Sigmoid colon (tissue), 7 donors: Measurements from ENCODE around the gene TMEM26. TPM values are rescaled to one million over a fixed set of nuclear protein-coding genes. Genes with fewer than 3 reads are reported as not detected.

ENCODE experiments used
- DNase-seq: peaks from one replicate; pipeline ENCODE4 v3.0.0-alpha.2; 2019
- H3K27ac ChIP-seq, 4 donors: fragments of 200-600 bp; sonication (generic); one replicate each; pipeline ENCODE4 v1.5.1; 2016 to 2019; ENCODE audit warnings: mild to moderate bottlenecking in 1 of 4
- H3K27me3 ChIP-seq, 3 donors: fragments of 200-600 bp; sonication (generic); one replicate each; pipeline ENCODE4 v1.5.1; 2019; ENCODE audit warnings: mild to moderate bottlenecking in 1 of 3
- H3K36me3 ChIP-seq, 4 donors: fragments of 200-600 bp; sonication (generic); one replicate each; pipeline ENCODE4 v1.5.1; 2016 to 2019
- H3K4me1 ChIP-seq, 4 donors: fragments of 200-600 bp; sonication (generic); one replicate each; pipeline ENCODE4 v1.5.1; 2017 to 2019
- H3K4me3 ChIP-seq, 4 donors: fragments of 200-600 bp; sonication (generic); one replicate each; pipeline ENCODE4 v1.5.1; 2017 to 2019; ENCODE audit warnings: mild to moderate bottlenecking in 2 of 4, moderate library complexity in 1 of 4
- H3K9me3 ChIP-seq, 4 donors: fragments of 200-600 bp in 3 of 4; sonication (generic) in 3 of 4; one replicate each; pipeline versions ENCODE4 v1.5.1 to v1.6.1; 2013 to 2019
- EP300 ChIP-seq, 4 donors: sonication (generic); formaldehyde crosslinking; IDR thresholded peaks; one replicate each; pipeline ENCODE4 v1.6.1; 2017; ENCODE audit warnings: antibody characterized with exemption in 4 of 4
- POLR2A ChIP-seq, 2 donors: fragments of 450-650 bp; IDR thresholded peaks; one replicate each; pipeline ENCODE4 v1.6.1; 2016; ENCODE audit warnings: antibody characterized with exemption in 2 of 2, mild to moderate bottlenecking in 2 of 2, moderate library complexity in 2 of 2
- POLR2AphosphoS5 ChIP-seq, 4 donors: sonication (generic); formaldehyde crosslinking; IDR thresholded peaks; one replicate each; pipeline ENCODE4 v1.6.1; 2017; ENCODE audit warnings: antibody characterized with exemption in 4 of 4
- WGBS, 2 donors: extraction: QIAGEN DNeasy Blood & Tissue Kit; methylation state at CpG; one replicate each; pipeline ENCODE4 v1.1.7; 2013; 5-methylcytosine and 5-hydroxymethylcytosine counted together
- intact Hi-C: fragments of 100-400 bp; cut with DNase I; formaldehyde crosslinking; loops from one replicate; pipeline ENCODE4 v1.15.1; 2023
- polyA plus RNA-seq, 3 donors: library from polyadenylated mRNA; stranded (reverse); fragments of 200-250 nt; gene quantifications; one replicate each; pipeline ENCODE4 v1.2.3, GENCODE V29; 2013
- total RNA-seq, 4 donors: library from RNA; depleted of rRNA; stranded (reverse); fragments of >200 nt; gene quantifications; one replicate each; pipeline ENCODE4 v1.1.0, GENCODE V29; 2016
- TF ChIP-seq, protein P1 (sequence below), 4 experiments: fragments of 450-650 bp in 3 of 4; fragments of 200-600 bp in 1 of 4; IDR thresholded peaks; one replicate each; pipeline ENCODE4 v1.5.1; 2016 to 2019; ENCODE audit warnings: antibody characterized with exemption in 4 of 4, mild to moderate bottlenecking in 3 of 4, moderate library complexity in 2 of 4
- donor health status: healthy with polysubstance abuse.
- donor health status: Bipolar disorder and iron deficiency.
- donor health status: healthy.

Gene TMEM26
- total and polyA plus RNA-seq, 7 donors, result under 0.01 to 2.3 (median 0.36) TPM

DNA sequence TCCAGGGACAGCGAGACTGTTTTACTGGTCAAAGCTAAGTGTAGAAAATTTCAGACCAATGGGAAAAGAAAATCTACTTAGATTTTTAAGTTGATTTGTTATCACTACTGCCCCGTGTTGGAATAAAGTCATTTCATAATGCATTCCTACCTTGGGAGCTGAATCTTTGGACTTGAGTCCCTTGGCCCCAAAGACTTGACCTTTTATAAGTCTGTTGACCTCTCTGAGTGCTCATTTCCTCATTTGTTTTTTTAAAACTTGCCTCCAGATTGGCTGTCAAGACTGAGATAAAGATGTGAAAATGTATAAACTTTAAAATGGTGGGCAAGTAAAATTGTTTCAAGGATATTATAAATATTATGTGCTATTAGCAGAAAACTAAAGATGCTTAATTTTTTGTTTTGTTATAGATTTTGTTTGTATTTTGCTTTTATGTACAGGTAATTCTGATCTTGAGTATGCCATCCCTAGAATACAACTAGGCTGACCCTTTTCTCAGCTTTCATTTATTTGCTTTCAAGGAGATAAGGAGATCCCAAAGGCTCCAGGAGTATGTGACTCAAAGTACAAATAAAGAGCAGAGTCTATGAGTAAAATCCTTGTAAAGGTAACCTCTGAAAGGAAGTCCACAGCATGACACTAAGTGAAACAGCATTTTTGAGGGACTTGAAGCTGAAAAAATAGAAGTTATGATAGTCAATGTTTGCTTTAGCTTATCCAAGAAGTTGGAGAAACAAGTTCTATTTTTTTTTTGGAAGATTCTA, 54.6 kb downstream of the TMEM26 start:
- Histone ChIP-seq H3K4me3 (no peak overlapping the region), H3K27ac (peak overlapping the region in 1 of 4 donors; percentile 43), H3K27me3 (no peaks in the 10 kb centered on the region), H3K9me3 (no peaks in the 10 kb centered on the region), H3K4me1 (peaks cover 0 to 8% (median 2%) of the 10 kb centered on the region in 4 donors), H3K36me3 (no peaks in the 10 kb centered on the region)
- no peak for TF ChIP-seq POLR2AphosphoS5 (IDR thresholded peaks at IDR 0.05)
- no peak for TF ChIP-seq POLR2A (IDR thresholded peaks at IDR 0.05)
- TF ChIP-seq EP300 (IDR thresholded peaks at IDR 0.05), result no peak
- TF ChIP-seq, protein P1, sequence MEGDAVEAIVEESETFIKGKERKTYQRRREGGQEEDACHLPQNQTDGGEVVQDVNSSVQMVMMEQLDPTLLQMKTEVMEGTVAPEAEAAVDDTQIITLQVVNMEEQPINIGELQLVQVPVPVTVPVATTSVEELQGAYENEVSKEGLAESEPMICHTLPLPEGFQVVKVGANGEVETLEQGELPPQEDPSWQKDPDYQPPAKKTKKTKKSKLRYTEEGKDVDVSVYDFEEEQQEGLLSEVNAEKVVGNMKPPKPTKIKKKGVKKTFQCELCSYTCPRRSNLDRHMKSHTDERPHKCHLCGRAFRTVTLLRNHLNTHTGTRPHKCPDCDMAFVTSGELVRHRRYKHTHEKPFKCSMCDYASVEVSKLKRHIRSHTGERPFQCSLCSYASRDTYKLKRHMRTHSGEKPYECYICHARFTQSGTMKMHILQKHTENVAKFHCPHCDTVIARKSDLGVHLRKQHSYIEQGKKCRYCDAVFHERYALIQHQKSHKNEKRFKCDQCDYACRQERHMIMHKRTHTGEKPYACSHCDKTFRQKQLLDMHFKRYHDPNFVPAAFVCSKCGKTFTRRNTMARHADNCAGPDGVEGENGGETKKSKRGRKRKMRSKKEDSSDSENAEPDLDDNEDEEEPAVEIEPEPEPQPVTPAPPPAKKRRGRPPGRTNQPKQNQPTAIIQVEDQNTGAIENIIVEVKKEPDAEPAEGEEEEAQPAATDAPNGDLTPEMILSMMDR (IDR thresholded peaks at IDR 0.05), result no peak
- WGBS, 2 donors, result 81 to 88% methylated on average over 2 of the region's 2 CpGs
- intact Hi-C loops, result no loop called here
- DNase-seq, result no peak

DNA sequence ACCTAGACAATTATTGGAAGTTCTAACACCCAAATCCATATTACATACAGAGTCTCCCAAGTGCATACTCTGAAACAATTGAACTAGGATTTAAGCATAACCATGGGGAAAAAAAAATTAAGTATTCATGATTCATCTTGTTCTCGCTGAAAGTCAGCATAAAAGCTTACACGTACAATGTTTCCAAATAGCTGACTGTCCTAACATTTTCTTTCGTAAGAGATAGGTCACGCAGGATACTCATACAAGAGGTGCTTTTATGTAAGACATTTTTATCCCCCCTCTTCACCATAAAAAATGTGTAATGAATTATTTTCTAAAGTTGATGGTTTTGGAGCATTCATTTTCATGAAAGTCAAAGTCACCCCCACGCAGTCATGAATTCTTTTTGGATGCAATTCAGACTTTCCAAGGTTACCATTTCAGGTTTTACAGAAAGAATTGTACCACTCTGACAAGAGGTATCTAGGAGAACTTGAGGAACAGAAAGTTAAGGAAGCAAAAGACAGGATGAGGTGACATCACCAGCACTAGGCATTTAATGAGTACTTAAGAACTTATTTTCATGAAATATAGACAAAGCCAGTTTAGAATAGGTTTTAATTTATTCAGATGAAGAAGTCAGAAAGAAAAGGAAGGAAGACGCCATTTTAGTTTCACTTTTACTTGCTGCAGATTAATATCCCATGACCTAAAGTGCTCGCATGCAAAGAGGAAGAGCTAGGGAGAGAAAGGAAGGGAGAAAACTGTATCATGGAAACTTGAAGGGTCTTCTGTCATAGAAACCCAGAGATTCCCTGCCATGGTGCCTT, 55.8 kb downstream of the TMEM26 start:
- intact Hi-C loops, result no loop called here
- Histone ChIP-seq H3K27ac (peak overlapping the region in 2 of 4 donors; percentile 21 to 43), H3K9me3 (no peaks in the 10 kb centered on the region), H3K36me3 (no peaks in the 10 kb centered on the region), H3K27me3 (no peaks in the 10 kb centered on the region), H3K4me3 (peak overlapping the region in 3 of 4 donors; percentile 24 to 36 (median 34)), H3K4me1 (peaks cover 0 to 8% (median 2%) of the 10 kb centered on the region in 4 donors)
- TF ChIP-seq, protein P1 (IDR thresholded peaks at IDR 0.05), result no peak
- DNase-seq, result no peak
- 66% methylated on average over 7 of the region's 7 CpGs for WGBS, 2 donors

DNA sequence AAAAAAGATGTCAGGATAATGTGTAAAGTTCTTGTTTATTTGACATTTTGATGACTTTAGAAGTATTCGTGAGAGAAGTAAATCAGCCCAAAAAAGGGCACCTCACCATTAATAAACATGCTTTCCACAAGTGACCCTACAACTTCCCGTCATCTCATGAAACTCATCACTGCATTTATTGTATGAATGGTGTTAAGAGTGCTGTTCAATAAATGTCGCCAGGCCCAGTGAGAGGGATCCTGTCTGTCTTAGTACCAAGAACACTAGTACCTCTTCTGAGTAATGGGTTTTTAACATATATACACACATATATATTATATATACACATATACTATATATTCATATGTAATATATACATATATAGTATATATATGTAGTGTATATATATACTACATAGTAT, 61.9 kb downstream of the TMEM26 start:
- H3K27me3 ChIP-seq, result no peaks in the 10 kb centered on the region
- H3K36me3 ChIP-seq, result no peaks in the 10 kb centered on the region
- no peaks in the 10 kb centered on the region for H3K4me1 ChIP-seq
- 68% methylated on average over 3 of the region's 3 CpGs for WGBS, 2 donors
- intact Hi-C loops, result no loop called here
- TF ChIP-seq EP300 (IDR thresholded peaks at IDR 0.05), result no peak
- TF ChIP-seq, protein P1 (IDR thresholded peaks at IDR 0.05), result no peak
- no peak for TF ChIP-seq POLR2AphosphoS5 (IDR thresholded peaks at IDR 0.05)
- no peak for TF ChIP-seq POLR2A (IDR thresholded peaks at IDR 0.05)
- H3K4me3 ChIP-seq, result no peak overlapping the region
- H3K27ac ChIP-seq, result no peak overlapping the region
- no peak for DNase-seq
- no peaks in the 10 kb centered on the region for H3K9me3 ChIP-seq

DNA sequence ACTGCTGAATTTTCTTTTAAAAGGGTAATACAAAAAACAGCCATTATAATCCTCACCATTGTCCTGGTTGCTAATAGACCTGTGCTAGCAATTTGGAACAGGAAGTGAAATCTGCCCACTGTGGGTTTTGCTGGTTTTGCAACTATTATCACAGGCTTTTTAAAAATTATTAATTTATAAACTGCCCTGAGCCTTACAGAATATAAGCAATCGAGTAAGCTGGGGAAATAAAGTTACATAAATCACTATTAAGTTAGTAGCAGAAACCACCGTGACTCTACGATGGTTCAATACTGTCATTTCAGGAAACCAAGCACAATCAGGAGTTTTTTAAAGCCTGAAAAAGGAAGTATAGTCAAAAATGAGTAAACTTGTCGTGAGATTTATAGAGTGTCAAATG, 62.3 kb downstream of the TMEM26 start:
- no peaks in the 10 kb centered on the region for H3K9me3 ChIP-seq
- intact Hi-C loops, result no loop called here
- H3K4me3 ChIP-seq, result no peak overlapping the region
- H3K36me3 ChIP-seq, result no peaks in the 10 kb centered on the region
- H3K27ac ChIP-seq, result no peak overlapping the region
- no peak for DNase-seq
- TF ChIP-seq POLR2A (IDR thresholded peaks at IDR 0.05), result no peak
- TF ChIP-seq EP300 (IDR thresholded peaks at IDR 0.05), result no peak
- TF ChIP-seq, protein P1 (IDR thresholded peaks at IDR 0.05), result no peak
- TF ChIP-seq POLR2AphosphoS5 (IDR thresholded peaks at IDR 0.05), result no peak
- no peaks in the 10 kb centered on the region for H3K4me1 ChIP-seq
- H3K27me3 ChIP-seq, result no peaks in the 10 kb centered on the region
- 40 to 65% methylated on average over 4 of the region's 4 CpGs for WGBS, 2 donors
